Uterus (tissue), 4 donors: Measurements from ENCODE around the gene EPHA6. TPM values are rescaled to one million over a fixed set of nuclear protein-coding genes. Genes with fewer than 3 reads are reported as not detected.
"Not testable (repeated sequence)": the region's sequence is repeated elsewhere in the genome, so short reads cannot be mapped to it uniquely, and the experiment has no call there.

Experiments used
- DNase-seq, 2 donors: peaks; one replicate each; pipeline ENCODE4 v3.0.0-alpha.2; 2019 to 2020
- H3K27ac ChIP-seq, 2 donors: fragments of 200-600 bp; sonication (generic); 1 replicate in 1 of 2; 2 replicates in 1 of 2; pipeline ENCODE4 v1.5.1; 2016 to 2018
- H3K27me3 ChIP-seq, 2 donors: fragments of 200-600 bp; sonication (generic); one replicate each; pipeline ENCODE4 v1.5.1; 2018 to 2019; ENCODE audit warnings: control low read depth in 1 of 2
- H3K36me3 ChIP-seq, 2 donors: fragments of 200-600 bp; sonication (generic); one replicate each; pipeline ENCODE4 v1.5.1; 2019; ENCODE audit warnings: control low read depth in 1 of 2
- H3K4me1 ChIP-seq, 2 donors: fragments of 200-600 bp; sonication (generic); one replicate each; pipeline ENCODE4 v1.5.1; 2018 to 2019; ENCODE audit warnings: control low read depth in 1 of 2
- H3K4me3 ChIP-seq, 2 donors: fragments of 200-600 bp; sonication (generic); 1 replicate in 1 of 2; 2 replicates in 1 of 2; pipeline ENCODE4 v1.5.1; 2018 to 2019; ENCODE audit warnings: mild to moderate bottlenecking in 1 of 2
- H3K9me3 ChIP-seq, 2 donors: fragments of 200-600 bp; sonication (generic); one replicate each; pipeline ENCODE4 v1.5.1; 2019; ENCODE audit warnings: control low read depth in 1 of 2
- POLR2A ChIP-seq, 2 donors: fragments of 450-650 bp; IDR thresholded peaks; one replicate each; pipeline ENCODE4 v1.6.1; 2016; ENCODE audit warnings: antibody characterized with exemption in 2 of 2, mild to moderate bottlenecking in 1 of 2, moderate library complexity in 1 of 2
- intact Hi-C: fragments of 100-400 bp; cut with DNase I; formaldehyde crosslinking; loops from one replicate; pipeline ENCODE4 v1.15.1; 2023; ENCODE audit warnings: low total_unique reads
- total RNA-seq, 4 donors: library from RNA; depleted of rRNA in 3 of 4; stranded (reverse); fragments of >200 nt in 3 of 4; gene quantifications; one replicate each; pipeline versions ENCODE4 v1.1.0 to v1.2.4, GENCODE V29; 2014 to 2023
- TF ChIP-seq, protein P1 (sequence below), 4 experiments: fragments of 200-600 bp in 2 of 4; fragments of 450-650 bp in 2 of 4; sonication (generic) in 2 of 4; IDR thresholded peaks; one replicate each; pipeline ENCODE4 v1.5.1; 2016 to 2019; ENCODE audit warnings: antibody characterized with exemption in 4 of 4, mild to moderate bottlenecking in 2 of 4, moderate library complexity in 1 of 4
- donor health status: DM: yes; HTN: yes; CAD: no.

EPHA6 gene
- total RNA-seq, 4 donors from 2014 or later = 0.29 to 7.3 (median 2.5) TPM

DNA sequence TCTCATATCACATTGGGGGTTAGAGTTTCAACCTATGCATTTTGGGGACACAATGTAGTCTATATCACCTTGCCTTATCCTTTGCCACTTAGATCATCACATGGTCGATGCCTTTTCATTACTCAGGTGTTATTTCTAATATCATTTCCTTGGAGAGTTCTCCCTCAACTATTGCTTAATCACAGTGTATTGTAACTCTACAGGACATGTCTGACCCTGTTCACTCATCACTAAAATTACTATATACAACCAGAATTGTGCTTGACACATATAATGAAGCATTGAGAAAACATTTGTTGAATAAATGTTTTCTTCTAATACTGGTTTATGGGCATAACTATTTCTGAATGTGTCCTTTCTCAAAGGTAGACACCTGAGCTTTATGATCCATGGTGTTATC, 207.4 kb downstream of the EPHA6 start:
- no peak for DNase-seq
- intact Hi-C loops = no loop called here
- Histone ChIP-seq H3K4me3 (no peak overlapping the region), H3K4me1 (no peaks in the 10 kb centered on the region), H3K27me3 (no peaks in the 10 kb centered on the region), H3K36me3 (no peaks in the 10 kb centered on the region), H3K27ac (no peak overlapping the region), H3K9me3 (peaks cover 0 to 5% of the 10 kb centered on the region in 2 donors)
- TF ChIP-seq POLR2A (IDR thresholded peaks at IDR 0.05) = no peak
- TF ChIP-seq, protein P1, sequence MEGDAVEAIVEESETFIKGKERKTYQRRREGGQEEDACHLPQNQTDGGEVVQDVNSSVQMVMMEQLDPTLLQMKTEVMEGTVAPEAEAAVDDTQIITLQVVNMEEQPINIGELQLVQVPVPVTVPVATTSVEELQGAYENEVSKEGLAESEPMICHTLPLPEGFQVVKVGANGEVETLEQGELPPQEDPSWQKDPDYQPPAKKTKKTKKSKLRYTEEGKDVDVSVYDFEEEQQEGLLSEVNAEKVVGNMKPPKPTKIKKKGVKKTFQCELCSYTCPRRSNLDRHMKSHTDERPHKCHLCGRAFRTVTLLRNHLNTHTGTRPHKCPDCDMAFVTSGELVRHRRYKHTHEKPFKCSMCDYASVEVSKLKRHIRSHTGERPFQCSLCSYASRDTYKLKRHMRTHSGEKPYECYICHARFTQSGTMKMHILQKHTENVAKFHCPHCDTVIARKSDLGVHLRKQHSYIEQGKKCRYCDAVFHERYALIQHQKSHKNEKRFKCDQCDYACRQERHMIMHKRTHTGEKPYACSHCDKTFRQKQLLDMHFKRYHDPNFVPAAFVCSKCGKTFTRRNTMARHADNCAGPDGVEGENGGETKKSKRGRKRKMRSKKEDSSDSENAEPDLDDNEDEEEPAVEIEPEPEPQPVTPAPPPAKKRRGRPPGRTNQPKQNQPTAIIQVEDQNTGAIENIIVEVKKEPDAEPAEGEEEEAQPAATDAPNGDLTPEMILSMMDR (IDR thresholded peaks at IDR 0.05) = no peak

DNA sequence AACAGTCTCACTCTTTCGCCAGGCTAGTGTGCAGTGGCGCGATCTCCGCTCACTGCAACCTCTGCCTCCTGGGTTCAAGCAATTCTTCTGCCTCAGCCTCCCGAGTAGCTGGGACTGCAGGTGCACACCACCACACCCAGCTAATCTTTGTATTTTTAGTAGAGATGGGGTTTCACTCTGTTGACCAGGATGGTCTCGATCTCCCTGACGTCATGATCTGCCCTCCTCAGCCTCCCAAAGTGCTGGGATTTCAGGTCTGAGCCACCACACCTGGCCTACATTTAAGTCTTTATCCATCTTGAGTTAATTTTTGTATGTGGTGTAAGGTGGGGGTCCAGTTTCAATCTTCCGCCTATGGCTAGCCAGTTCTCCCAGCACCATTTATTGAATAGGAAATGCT, 211.2 kb downstream of the EPHA6 start:
- H3K4me1 ChIP-seq, DNase-seq, H3K4me3 ChIP-seq, H3K9me3 ChIP-seq, H3K27me3 ChIP-seq, H3K27ac ChIP-seq, intact Hi-C loops, H3K36me3 ChIP-seq: not testable (repeated sequence)

DNA sequence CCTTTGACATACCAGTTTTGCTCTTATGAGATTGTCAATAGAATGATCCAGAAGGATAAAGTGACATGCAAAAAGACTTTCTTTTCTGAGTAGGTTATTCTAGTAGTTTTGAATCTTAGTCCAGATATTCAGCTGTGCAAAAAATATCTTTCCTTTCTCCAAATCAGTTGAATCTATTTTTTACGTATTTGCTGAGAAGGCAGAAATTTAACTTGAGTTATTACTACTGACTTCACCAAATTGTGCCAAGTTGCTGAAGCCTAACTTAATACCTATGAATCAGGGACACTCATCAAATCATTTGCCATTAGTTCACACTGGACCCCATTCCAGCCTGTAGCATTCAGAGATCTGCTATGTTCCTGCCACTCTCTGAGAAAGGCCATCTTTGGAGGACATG, 215.6 kb downstream of the EPHA6 start:
- Histone ChIP-seq H3K36me3 (no peaks in the 10 kb centered on the region), H3K4me1 (no peaks in the 10 kb centered on the region), H3K4me3 (no peak overlapping the region), H3K27me3 (no peaks in the 10 kb centered on the region), H3K9me3 (no peaks in the 10 kb centered on the region), H3K27ac (no peak overlapping the region)
- TF ChIP-seq, protein P1 (IDR thresholded peaks at IDR 0.05) = no peak
- TF ChIP-seq POLR2A (IDR thresholded peaks at IDR 0.05) = no peak
- intact Hi-C loops = no loop called here
- no peak for DNase-seq

DNA sequence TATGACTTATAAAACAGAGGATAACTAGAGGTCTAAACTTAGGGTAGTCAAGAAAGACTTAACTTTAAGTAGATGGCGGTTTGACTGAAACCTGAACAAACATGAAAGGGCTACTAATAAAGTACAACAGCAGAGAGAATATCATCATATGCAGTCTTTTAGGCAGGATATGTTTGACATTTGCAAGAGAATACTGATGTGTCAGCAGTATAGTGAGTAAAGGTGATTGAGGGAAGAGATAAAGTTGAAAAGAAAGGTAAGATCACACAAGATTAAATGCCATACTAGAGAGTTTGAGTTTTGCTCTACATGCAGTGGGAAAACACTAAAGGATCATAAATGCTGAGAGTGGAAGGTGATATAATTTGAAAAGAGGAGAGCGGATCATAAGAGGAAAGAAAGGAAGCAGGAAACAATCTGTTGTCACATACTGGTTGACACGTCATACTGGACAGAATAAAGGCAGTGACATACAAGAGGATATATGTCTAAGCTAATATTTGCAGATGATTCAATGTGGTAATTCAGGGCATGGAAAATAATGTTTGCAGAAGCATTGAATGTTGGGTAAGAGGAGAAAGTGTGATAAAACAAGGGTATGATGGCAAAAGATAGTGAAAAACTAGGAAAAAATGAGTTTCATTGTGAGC, 223.0 kb downstream of the EPHA6 start:
- H3K4me1 ChIP-seq = no peaks in the 10 kb centered on the region
- H3K27me3 ChIP-seq = no peaks in the 10 kb centered on the region
- TF ChIP-seq POLR2A (IDR thresholded peaks at IDR 0.05) = no peak
- TF ChIP-seq, protein P1 (IDR thresholded peaks at IDR 0.05) = no peak

DNA sequence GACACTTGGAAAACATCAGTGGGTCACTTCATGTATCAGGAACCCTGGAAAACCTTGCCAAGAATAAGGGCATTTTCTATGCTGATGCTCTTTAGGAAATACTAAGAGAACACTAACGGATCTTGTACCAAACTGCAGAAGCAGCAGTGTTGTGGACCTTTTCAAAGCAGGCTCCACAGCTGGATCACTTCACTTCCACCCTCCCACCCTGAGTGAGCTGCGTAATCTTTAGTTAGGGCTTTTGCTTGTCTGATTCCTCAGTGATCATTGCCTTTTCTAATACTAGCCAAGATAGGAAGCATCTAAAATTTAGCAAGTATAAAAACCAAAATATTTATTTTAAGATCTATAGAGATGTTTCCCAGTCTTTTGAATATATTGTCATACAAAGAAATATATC, 229.0 kb downstream of the EPHA6 start:
- TF ChIP-seq, protein P1 (IDR thresholded peaks at IDR 0.05) = no peak
- no peak for TF ChIP-seq POLR2A (IDR thresholded peaks at IDR 0.05)

More for the DNA sequence above, 223.0 kb downstream of the EPHA6 start:
- intact Hi-C loops = no loop called here
- Histone ChIP-seq H3K4me3 (no peak overlapping the region), H3K9me3 (no peaks in the 10 kb centered on the region), H3K27ac (no peak overlapping the region), H3K36me3 (no peaks in the 10 kb centered on the region)
- DNase-seq = no peak

DNA sequence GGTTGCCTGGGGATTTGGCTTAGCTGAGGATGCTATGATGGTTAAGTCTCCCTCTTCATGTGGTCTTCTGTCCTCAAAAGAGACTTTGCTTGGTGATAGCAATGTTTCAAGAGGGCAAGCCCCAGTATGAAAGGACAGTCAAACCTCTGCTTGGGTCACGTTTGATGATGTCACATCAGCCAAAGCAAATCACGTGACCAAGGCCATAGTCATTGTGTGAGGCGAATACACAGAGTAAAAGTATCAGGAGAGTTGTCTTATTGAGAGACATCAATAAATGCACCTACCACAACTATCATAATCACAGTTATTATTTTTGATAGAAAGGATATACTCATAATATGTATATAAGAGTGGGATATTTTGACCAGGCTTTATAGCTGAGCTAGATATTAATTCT, 243.0 kb downstream of the EPHA6 start:
- DNase-seq = no peak
- no peaks in the 10 kb centered on the region for H3K4me1 ChIP-seq
- TF ChIP-seq, protein P1 (IDR thresholded peaks at IDR 0.05) = no peak
- TF ChIP-seq POLR2A (IDR thresholded peaks at IDR 0.05) = no peak
- H3K36me3 ChIP-seq = no peaks in the 10 kb centered on the region
- no peaks in the 10 kb centered on the region for H3K9me3 ChIP-seq
- no peak overlapping the region for H3K4me3 ChIP-seq
- no peak overlapping the region for H3K27ac ChIP-seq
- H3K27me3 ChIP-seq = no peaks in the 10 kb centered on the region
- intact Hi-C loops = no loop called here

More for the DNA sequence above, 229.0 kb downstream of the EPHA6 start:
- intact Hi-C loops = no loop called here
- no peak overlapping the region for H3K27ac ChIP-seq
- no peaks in the 10 kb centered on the region for H3K9me3 ChIP-seq
- no peak for DNase-seq
- no peaks in the 10 kb centered on the region for H3K27me3 ChIP-seq
- H3K4me3 ChIP-seq = no peak overlapping the region
- no peaks in the 10 kb centered on the region for H3K36me3 ChIP-seq
- H3K4me1 ChIP-seq = no peaks in the 10 kb centered on the region
